ENCODE measurements around the gene PERM1.

GRCh38 chr1:1011396-1011949, 29.6 kb upstream of the PERM1 start:
- no peak for TF ChIP-seq EZH2 (IDR thresholded peaks at IDR 0.05; ENCODE audit: insufficient read depth, poor library complexity, severe bottlenecking)
- no peak for TF ChIP-seq EZH2phosphoT487 (IDR thresholded peaks at IDR 0.05; ENCODE audit: insufficient read depth, low read depth)

Measured in GM23248 (cell line).